Activated B cell treated with CpG ODN at 0.5 μM for 24 hours (primary cell): Measurements from ENCODE around the gene CHN2. TPM values are rescaled to one million over a fixed set of nuclear protein-coding genes. Genes with fewer than 3 reads are reported as not detected.

ENCODE experiments used
- ATAC-seq: fragments of 200-7000 bp; cut with Tn5 transposase; one replicate; pipeline ENCODE4 v1.10.0; 2021; ENCODE audit warnings: low read depth, mild to moderate bottlenecking, moderate library complexity
- CTCF ChIA-PET: fragments of 350-600 bp; sonication (Branson Sonifier 250); formaldehyde crosslinking; loops from one replicate; lab custom pipeline; 2021; ENCODE audit warnings: antibody characterized with exemption; lab: Charles Lee
- POLR2A ChIA-PET: fragments of 350-600 bp; sonication (Branson Sonifier 250); formaldehyde crosslinking; loops from one replicate; lab custom pipeline; 2021; ENCODE audit warnings: antibody characterized with exemption; lab: Charles Lee
- DNase-seq: peaks from one replicate; pipeline ENCODE4 v3.0.0; 2022
- H3K27ac Mint-ChIP-seq: one replicate; pipeline ENCODE4 v1.8.0; 2020; ENCODE audit warnings: mixed read lengths
- H3K27me3 Mint-ChIP-seq: one replicate; pipeline ENCODE4 v1.8.0; 2021; ENCODE audit warnings: mixed read lengths
- H3K36me3 Mint-ChIP-seq: one replicate; pipeline ENCODE4 v1.8.0; 2021; ENCODE audit warnings: low read depth, mixed read lengths
- H3K4me1 Mint-ChIP-seq: one replicate; pipeline ENCODE4 v1.8.0; 2021; ENCODE audit warnings: mixed read lengths
- H3K4me3 Mint-ChIP-seq: one replicate; pipeline ENCODE4 v1.8.0; 2020; ENCODE audit warnings: mild to moderate bottlenecking, mixed read lengths
- H3K9me3 Mint-ChIP-seq: one replicate; pipeline ENCODE4 v1.8.0; 2020; ENCODE audit warnings: mixed read lengths
- CTCF ChIP-seq: fragments of 200-600 bp; IDR thresholded peaks from one replicate; pipeline ENCODE4 v1.8.0; 2022; ENCODE audit warnings: antibody characterized with exemption, mild to moderate bottlenecking
- intact Hi-C: fragments of 100-400 bp; cut with micrococcal nuclease; formaldehyde crosslinking; loops from one replicate; pipeline ENCODE4 v1.15.1; 2024
- total RNA-seq: library from RNA; stranded (reverse); gene quantifications from 2 replicates; pipeline ENCODE4 v1.2.3, GENCODE V29; 2022

CHN2 gene
- total RNA-seq, 1 donor from 2014 or later = 1.8 TPM

- no peak for DNase-seq
- H3K36me3 Mint-ChIP-seq = no peaks in the 10 kb centered on the region
Observed at GRCh38 chr7:29454899-29455451, 260.4 kb downstream of the CHN2 start.

GRCh38 chr7:29457141-29457561 is 262.6 kb downstream of the CHN2 start:
- H3K9me3 Mint-ChIP-seq = no peaks in the 10 kb centered on the region
- ChIA-PET POLR2A (no interaction called here), CTCF (no interaction called here)
- TF ChIP-seq CTCF = no peak
- DNase-seq = no peak
- no peak for ATAC-seq
- intact Hi-C loops = no loop called here
- no peaks in the 10 kb centered on the region for H3K36me3 Mint-ChIP-seq
- no peaks in the 10 kb centered on the region for H3K4me1 Mint-ChIP-seq
- no peak overlapping the region for H3K27ac Mint-ChIP-seq
- no peak overlapping the region for H3K4me3 Mint-ChIP-seq
- no peaks in the 10 kb centered on the region for H3K27me3 Mint-ChIP-seq

More at GRCh38 chr7:29454899-29455451, 260.4 kb downstream of the CHN2 start:
- ChIA-PET POLR2A (no interaction called here), CTCF (no interaction called here)
- H3K4me3 Mint-ChIP-seq = no peak overlapping the region
- intact Hi-C loops = no loop called here
- H3K4me1 Mint-ChIP-seq = no peaks in the 10 kb centered on the region
- TF ChIP-seq CTCF = no peak
- no peak overlapping the region for H3K27ac Mint-ChIP-seq
- H3K9me3 Mint-ChIP-seq = no peaks in the 10 kb centered on the region
- H3K27me3 Mint-ChIP-seq = no peaks in the 10 kb centered on the region
- no peak for ATAC-seq

GRCh38 chr7:29457565-29458011 is 263.0 kb downstream of the CHN2 start:
- Mint-ChIP-seq H3K27me3 (no peaks in the 10 kb centered on the region), H3K9me3 (no peaks in the 10 kb centered on the region), H3K4me1 (no peaks in the 10 kb centered on the region), H3K27ac (no peak overlapping the region), H3K4me3 (no peak overlapping the region), H3K36me3 (no peaks in the 10 kb centered on the region)
- intact Hi-C loops = no loop called here
- CTCF ChIA-PET = no interaction called here
- ATAC-seq (no peak), DNase-seq (no peak)
- POLR2A ChIA-PET = no interaction called here
- TF ChIP-seq CTCF = no peak

GRCh38 chr7:29458933-29459332 is 264.4 kb downstream of the CHN2 start:
- intact Hi-C loops = no loop called here
- ATAC-seq (no peak), DNase-seq (no peak)
- no peaks in the 10 kb centered on the region for H3K27me3 Mint-ChIP-seq
- H3K4me1 Mint-ChIP-seq = no peaks in the 10 kb centered on the region
- no peaks in the 10 kb centered on the region for H3K36me3 Mint-ChIP-seq
- no peak for TF ChIP-seq CTCF
- no peak overlapping the region for H3K4me3 Mint-ChIP-seq
- ChIA-PET CTCF (no interaction called here), POLR2A (no interaction called here)
- no peak overlapping the region for H3K27ac Mint-ChIP-seq
- H3K9me3 Mint-ChIP-seq = no peaks in the 10 kb centered on the region

- ATAC-seq (no peak), DNase-seq (no peak)
- no peak overlapping the region for H3K4me3 Mint-ChIP-seq
- H3K27me3 Mint-ChIP-seq = no peaks in the 10 kb centered on the region
- no peak overlapping the region for H3K27ac Mint-ChIP-seq
- TF ChIP-seq CTCF = no peak
- H3K36me3 Mint-ChIP-seq = no peaks in the 10 kb centered on the region
- no peaks in the 10 kb centered on the region for H3K9me3 Mint-ChIP-seq
- CTCF ChIA-PET = no interaction called here
- intact Hi-C loops = no loop called here
- no peaks in the 10 kb centered on the region for H3K4me1 Mint-ChIP-seq
- POLR2A ChIA-PET = no interaction called here
Observed at GRCh38 chr7:29459589-29459988, 265.0 kb downstream of the CHN2 start.
